Fibroblast of skin of left quadriceps (primary cell): ENCODE results near the gene RENBP.

Experiments
- DNase-seq, 2 experiments: peaks; one replicate each; pipeline ENCODE4 v3.0.0-alpha.2; 2013; ENCODE audit warnings: low read depth in 2 of 2

Gene RENBP

GRCh38 chrX:153954558-153955227 lies 10.2 kb upstream of the RENBP start:
- no peak for DNase-seq

GRCh38 chrX:153953892-153954557 lies 9.6 kb upstream of the RENBP start:
- no peak for DNase-seq

- peak in 1 of 2 experiments; percentile 34 for DNase-seq
Measured at GRCh38 chrX:153953342-153953830, 8.9 kb upstream of the RENBP start.

GRCh38 chrX:153952373-153953026 lies 8.1 kb upstream of the RENBP start:
- DNase-seq = no peak

- no peak for DNase-seq
Measured at GRCh38 chrX:153951683-153952372, 7.4 kb upstream of the RENBP start.

DNA sequence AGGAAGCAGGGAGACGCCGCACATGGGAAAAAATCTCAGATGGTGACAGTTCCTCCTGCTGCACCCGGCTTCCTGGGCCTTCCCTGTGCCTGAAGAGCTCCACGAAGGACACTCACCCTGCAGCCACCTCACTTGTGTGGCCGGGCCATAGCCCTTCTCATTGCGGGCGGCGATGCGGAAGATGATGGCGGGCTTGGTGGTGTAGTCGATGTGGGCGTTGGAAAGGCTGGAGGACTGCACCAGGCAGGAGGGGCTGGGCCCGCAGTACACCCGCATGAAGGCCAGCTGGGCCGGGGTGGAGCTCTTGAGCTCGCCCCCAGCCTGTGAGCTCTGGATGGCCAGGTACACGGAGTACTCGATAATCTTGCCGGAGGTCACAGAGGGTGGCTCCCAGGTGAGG lies 5.7 kb upstream of the RENBP start:
- no peak for DNase-seq

- DNase-seq = no peak
Measured at GRCh38 chrX:153948847-153949805, 4.7 kb upstream of the RENBP start.

GRCh38 chrX:153948002-153948466 lies 3.6 kb upstream of the RENBP start:
- DNase-seq = no peak

- peak; percentile 40 to 51 for DNase-seq
Measured at GRCh38 chrX:153947009-153947769, 2.7 kb upstream of the RENBP start.

- no peak for DNase-seq
Measured at GRCh38 chrX:153945956-153946943, 1.8 kb upstream of the RENBP start.

DNA sequence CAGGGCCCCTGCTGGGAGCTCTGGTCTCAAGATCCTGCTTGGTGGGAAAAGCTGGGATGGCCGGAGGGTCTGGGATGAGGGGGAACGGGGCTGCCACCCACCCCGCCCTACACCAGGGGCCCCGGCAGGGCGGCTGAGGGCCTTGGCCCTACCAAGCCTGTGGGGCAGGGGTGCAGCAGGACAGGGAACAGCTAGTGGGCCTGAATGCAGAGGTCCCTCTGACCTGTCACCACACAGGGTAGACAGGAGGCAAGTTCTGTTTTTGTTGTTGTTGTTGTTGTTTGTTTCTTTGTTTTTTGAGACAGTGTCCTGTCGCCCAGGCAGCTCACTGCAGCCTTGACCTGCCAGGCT lies 332 bp upstream of the RENBP start:
- no peak for DNase-seq

DNA sequence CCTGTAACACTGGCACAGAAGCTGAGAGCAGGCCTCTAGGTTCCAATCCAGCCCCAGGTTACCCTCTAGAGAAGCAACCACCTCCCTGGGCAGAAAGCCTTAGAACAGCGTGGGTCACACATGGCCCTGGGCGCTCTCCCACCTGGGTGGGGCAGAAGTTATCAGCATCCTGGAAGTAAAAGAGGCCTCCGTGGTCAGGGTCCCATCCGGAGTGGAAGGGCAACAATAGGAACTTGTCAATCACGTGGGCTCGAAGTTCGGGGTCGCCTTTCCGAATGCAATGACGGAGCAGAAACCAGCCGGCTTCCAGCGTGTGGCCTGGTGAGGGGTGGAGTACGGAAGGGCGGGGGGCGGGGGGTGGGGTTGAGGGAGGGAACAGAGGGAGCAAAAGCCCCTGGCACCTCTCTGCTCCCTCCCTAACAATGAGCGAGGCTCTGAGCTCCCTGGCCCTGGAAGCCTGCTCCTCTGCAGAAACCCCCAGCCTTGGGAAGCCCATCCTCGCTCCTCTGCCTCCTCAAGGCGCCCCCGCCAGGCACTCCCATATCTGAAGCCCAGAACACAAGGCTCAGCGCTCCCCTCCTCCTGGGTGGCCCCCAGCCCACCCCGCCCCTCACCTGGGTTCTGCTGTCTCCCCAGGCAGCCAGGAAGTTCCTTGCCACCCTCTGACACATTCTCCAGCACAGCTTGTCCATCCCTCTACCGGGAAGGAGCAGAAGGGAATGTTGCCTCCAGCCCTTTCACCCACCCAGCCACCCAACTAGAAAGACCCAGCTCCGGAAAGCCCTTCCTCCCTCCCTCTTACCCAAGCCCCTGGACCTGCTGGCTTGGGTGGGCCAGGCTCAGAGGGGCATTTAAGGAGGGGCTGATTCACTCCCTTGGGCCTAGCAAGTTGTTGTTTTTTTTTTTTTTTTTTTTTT lies 2.8 kb downstream of the RENBP start:
- no peak for DNase-seq

- DNase-seq = no peak
Measured at GRCh38 chrX:153939573-153939972, 4.9 kb downstream of the RENBP start.

DNA sequence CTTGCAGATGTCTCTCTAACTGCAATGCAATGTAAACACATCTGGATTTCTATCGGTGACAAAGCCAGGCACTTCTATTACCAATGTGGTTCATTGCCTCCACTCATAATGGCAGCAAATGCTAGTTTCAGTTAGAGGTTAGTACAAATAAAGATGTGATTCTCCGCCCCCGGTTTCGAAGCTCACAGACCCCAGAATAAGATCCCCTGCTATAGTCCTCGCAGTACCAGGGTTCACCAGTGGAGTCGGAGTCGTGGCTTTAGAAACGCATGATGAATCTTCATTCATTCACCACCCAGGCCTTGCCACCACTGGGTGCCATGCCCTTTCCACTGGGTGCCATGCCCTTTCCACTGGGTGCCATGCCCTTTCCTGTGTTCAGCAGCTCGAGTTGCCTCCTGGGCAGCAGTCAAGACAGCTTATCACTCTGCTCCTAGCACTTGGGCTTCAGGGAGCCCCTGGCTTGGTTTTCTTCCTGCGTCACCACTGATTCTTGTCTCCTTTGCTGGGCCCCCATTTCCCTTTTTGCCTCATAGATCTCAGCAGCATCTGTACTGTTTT lies 6.1 kb downstream of the RENBP start:
- DNase-seq = no peak

DNA sequence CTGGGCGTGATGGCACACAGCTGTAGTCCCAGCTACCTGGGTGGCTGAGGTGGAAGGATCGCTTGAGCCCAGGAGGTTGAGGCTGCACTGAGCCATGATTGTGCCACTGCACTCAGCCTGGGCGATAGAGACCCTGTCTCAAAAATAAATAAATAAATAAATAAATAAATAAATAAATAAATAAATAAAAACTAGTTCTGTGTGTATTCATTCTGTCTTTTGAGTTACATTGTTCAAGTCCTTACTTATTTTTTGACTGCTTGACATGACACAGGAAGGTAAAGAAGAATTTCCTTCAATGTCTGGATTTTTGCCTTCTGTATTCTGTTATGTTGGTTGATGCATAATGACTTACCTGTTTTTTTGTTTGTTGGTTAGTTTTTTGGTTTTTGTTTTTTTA lies 7.4 kb downstream of the RENBP start:
- no peak for DNase-seq

DNA sequence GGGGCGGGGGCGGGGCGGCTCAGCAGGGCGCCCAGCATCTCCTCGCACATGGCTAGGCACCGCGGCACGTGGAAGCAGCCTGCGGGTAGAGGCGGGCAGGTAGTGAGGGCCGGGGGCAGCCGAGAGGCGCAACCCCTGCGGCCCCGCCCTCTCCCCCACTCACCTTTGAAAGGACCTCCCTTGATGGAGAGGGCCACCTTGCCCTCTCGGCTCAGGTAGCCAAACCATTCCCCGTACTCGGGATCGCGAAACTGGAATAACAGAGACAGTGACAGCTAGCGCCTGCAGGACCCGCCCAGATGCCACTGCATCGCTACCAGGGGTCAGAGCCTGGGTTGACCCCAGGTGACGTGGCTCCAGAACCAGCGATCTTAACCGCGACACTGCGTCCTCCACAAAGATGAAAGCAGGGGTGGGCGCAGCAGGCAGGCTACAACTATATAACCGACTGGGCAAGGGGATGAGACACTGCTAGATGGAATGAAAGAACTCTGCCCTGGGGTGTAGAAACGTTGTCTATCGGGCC lies 9.1 kb downstream of the RENBP start:
- no peak for DNase-seq

DNA sequence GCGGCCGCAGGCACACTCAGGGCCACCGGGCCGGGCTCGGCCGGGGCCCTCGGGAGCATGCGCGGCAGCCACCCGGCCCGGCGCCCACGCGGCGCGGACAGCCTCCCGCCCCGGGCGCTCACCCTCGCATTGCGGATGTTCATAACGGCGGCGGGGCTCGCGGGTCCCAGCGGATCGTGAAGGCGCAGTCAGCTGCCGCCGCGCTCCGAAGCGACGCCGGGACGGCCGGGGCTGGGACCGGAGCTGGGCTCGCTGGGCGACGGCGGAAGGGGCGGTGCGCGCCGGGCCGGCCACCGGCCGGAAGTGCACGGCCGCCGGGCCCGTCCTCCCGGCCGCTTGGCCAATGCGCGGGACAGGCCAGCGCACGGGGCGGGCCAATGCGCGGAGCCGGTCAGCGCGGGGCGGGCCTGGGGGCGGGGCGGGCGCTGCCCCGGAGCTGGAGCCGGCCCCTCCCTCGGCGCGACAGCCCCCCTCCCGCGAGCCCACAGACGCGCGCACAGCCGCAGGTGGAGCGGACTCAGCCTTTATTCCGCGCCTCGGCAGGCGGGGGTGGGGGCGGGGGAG lies 9.6 kb downstream of the RENBP start, which contains the start of gene NAA10:
Gene NAA10, minus strand, starts transcription at position 276 of the 564 bp plus-strand sequence. Its CDS starts 133 bp downstream, at position 143.
- DNase-seq = no peak
